Measurements from ENCODE around the gene FRZB.
"Not testable (repeated sequence)": the region's sequence is repeated elsewhere in the genome, so short reads cannot be mapped to it uniquely, and the experiment has no call there.

Gene FRZB

GRCh38 chr2:182890305-182890704, 23.9 kb upstream of the FRZB start:
- no peak for DNase-seq (ENCODE audit: low read depth in 2 of 2)

GRCh38 chr2:182887753-182888415, 21.4 kb upstream of the FRZB start:
- no peak for DNase-seq (ENCODE audit: low read depth in 2 of 2)

GRCh38 chr2:182887093-182887492, 20.7 kb upstream of the FRZB start:
- no peak for DNase-seq (ENCODE audit: low read depth in 2 of 2)

GRCh38 chr2:182885771-182886170, 19.3 kb upstream of the FRZB start:
- DNase-seq (ENCODE audit: low read depth in 2 of 2): no peak

GRCh38 chr2:182883451-182883850, 17.0 kb upstream of the FRZB start:
- DNase-seq (ENCODE audit: low read depth in 2 of 2): no peak

GRCh38 chr2:182880100-182880499, 13.7 kb upstream of the FRZB start:
- DNase-seq (ENCODE audit: low read depth in 2 of 2): not testable (repeated sequence)

- DNase-seq (ENCODE audit: low read depth in 2 of 2): not testable (repeated sequence)
Observed at GRCh38 chr2:182876653-182877052, 10.2 kb upstream of the FRZB start.

- DNase-seq (ENCODE audit: low read depth in 2 of 2): no peak
Observed at GRCh38 chr2:182870227-182870626, 3.8 kb upstream of the FRZB start.

- no peak for DNase-seq (ENCODE audit: low read depth in 2 of 2)
Observed at GRCh38 chr2:182868054-182868796, 1.8 kb upstream of the FRZB start.

GRCh38 chr2:182867426-182868053, 1.1 kb upstream of the FRZB start:
- DNase-seq (ENCODE audit: low read depth in 2 of 2): no peak

- no peak for DNase-seq (ENCODE audit: low read depth in 2 of 2)
Observed at GRCh38 chr2:182866095-182866460, 359 bp downstream of the FRZB start.

- DNase-seq (ENCODE audit: low read depth in 2 of 2): no peak
Observed at GRCh38 chr2:182864949-182865570, 1.4 kb downstream of the FRZB start.

GRCh38 chr2:182863642-182864041, 2.8 kb downstream of the FRZB start:
- no peak for DNase-seq (ENCODE audit: low read depth in 2 of 2)

- DNase-seq (ENCODE audit: low read depth in 2 of 2): no peak
Observed at GRCh38 chr2:182862091-182862490, 4.3 kb downstream of the FRZB start.

GRCh38 chr2:182860858-182861257, 5.6 kb downstream of the FRZB start:
- no peak for DNase-seq (ENCODE audit: low read depth in 2 of 2)

- DNase-seq (ENCODE audit: low read depth in 2 of 2): no peak
Observed at GRCh38 chr2:182858671-182859070, 7.8 kb downstream of the FRZB start.

- no peak for DNase-seq (ENCODE audit: low read depth in 2 of 2)
Observed at GRCh38 chr2:182855376-182855775, 11.1 kb downstream of the FRZB start.

GRCh38 chr2:182854375-182855105, 11.9 kb downstream of the FRZB start:
- DNase-seq (ENCODE audit: low read depth in 2 of 2): no peak

- DNase-seq (ENCODE audit: low read depth in 2 of 2): no peak
Observed at GRCh38 chr2:182852801-182853200, 13.6 kb downstream of the FRZB start.

- DNase-seq (ENCODE audit: low read depth in 2 of 2): no peak
Observed at GRCh38 chr2:182852090-182852489, 14.3 kb downstream of the FRZB start.

GRCh38 chr2:182845794-182846417, 20.5 kb downstream of the FRZB start:
- no peak for DNase-seq (ENCODE audit: low read depth in 2 of 2)
